NCI-H446 (cell line): ENCODE results near the gene PRDM16.

Experiments used
- DNase-seq, 2 experiments: peaks; one replicate each; lab custom pipeline; 2025; lab: John Stamatoyannopoulos, UW

The PRDM16 gene

DNA sequence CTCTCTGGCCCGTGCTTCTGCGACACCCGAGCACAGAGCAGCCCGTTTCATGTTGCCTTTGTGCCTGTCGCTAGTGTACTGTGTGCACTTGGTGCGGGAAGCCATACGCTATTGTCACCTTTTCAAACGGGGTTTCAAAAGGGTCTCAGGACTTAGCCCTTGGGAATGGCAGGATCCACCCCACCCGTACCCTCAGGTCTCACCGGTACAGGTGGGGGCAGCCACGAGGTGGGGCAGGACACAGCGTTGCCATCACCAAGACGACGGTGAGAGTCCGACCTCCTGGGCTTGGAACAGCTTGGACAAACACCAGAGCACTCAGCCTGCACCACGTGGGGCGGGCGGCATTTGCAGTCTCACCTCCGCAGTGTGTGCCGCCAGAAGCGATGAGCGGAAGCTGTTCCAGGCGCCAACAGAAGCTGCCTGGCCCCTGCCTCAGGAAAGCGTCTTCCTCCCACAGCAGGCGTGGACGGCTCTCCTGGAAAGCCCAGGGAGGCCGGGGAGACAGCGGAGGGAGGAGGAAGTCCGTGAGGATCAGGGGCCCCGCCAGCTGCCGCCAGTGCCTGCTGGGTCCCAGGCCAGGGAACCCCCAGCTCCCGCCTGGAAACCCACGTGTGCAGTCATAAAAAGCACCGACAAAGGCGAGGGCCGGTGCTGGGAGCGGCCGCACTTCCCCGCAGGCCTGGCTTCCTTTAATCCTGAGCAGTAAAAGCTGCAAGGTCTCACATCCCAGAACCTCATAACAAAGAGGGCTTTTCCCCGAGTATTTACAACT, 254.2 kb downstream of the PRDM16 start:
- DNase-seq = no peak

DNA sequence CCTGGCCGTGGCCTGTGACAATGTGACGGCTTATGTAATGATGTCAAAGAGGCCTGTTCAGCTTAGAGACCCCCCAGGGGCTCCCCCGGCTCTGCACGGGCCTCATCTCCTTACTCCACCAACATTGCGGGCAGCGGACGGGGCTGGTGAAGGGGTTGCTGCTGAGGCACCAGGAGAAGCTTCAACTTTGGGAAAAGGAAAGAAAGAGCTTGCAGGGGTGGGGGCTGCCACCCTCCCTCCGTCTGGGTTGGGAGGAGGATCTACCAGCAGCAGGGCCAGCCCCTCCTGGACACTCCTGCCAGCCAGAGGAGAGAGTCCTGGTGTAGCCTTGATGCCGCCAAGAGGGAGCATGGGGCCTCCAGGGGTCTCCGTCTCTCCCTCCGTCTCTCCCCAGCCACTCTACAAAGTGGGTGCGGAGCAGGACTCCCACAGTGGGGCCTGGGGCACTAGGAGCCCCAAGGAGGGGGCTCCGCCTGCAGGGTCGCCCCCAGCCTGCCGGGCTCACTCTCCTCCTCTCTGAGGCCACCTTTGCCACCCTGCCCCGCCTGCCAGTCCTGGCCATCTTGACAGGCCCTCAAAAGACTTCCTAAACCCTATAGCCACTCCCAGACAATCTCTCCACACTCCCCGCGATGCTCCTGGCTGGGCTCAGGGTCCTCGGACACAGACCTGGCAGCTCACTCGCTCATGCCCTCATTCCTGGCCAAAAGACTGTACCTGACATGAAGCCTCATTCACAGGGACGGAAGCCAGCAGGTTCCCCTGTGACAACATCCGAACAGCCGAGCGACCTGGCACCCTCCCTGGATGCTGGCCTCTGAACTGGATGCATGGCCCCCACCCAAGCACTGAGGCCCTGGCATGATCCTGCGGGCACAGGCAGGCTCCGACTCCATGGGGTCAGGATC, 255.0 kb downstream of the PRDM16 start:
- no peak for DNase-seq

GRCh38 chr1:3324704-3325535, 255.9 kb downstream of the PRDM16 start:
- no peak for DNase-seq

DNA sequence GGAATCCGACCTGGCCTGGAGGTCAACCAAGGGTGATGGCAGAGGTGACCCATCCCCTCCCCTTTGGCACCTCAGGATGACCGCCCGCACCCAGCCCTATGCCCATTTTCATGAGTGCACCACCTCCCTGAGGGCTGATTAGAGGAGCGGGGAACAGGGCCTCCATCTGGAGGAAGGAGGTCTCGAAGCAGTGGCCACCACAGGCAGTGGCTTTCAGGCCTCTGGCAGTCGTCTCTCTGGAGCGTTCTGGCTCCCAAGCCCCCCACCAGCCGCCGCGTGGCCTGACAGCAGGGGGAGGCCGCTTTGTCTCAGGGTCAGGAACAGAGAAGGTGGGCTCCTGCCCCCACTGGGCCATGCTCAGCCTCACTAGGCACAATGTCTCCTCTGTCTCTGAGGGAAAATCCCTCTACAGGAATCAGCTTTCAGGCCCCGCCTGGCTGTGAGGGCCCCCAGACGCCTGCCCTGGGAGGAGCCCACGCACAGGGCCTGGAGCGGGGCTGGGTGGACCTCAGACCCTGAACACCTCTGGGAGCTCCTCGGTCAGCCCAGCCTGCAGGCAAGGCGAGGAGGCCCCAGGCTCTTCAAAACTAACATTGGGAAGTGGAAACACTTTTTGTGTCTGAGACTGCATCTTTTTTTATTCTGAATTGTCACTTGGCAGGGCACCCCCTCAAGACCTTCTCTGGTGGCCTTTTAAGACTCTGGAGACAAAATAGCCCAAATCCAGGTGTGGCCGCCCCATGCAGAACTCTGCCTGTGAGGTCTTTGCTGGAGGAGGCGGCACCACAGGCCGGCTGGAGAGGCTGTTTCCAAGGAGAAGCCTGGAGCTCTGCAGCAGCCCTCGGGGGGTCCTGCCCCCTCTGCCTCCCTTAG, 257.7 kb downstream of the PRDM16 start:
- no peak for DNase-seq

- no peak for DNase-seq
These were observed 258.3 kb downstream of the PRDM16 start for GRCh38 chr1:3327389-3327702.

GRCh38 chr1:3327936-3328590, 259.1 kb downstream of the PRDM16 start:
- DNase-seq = no peak

GRCh38 chr1:3329640-3330281, 260.8 kb downstream of the PRDM16 start:
- no peak for DNase-seq

DNA sequence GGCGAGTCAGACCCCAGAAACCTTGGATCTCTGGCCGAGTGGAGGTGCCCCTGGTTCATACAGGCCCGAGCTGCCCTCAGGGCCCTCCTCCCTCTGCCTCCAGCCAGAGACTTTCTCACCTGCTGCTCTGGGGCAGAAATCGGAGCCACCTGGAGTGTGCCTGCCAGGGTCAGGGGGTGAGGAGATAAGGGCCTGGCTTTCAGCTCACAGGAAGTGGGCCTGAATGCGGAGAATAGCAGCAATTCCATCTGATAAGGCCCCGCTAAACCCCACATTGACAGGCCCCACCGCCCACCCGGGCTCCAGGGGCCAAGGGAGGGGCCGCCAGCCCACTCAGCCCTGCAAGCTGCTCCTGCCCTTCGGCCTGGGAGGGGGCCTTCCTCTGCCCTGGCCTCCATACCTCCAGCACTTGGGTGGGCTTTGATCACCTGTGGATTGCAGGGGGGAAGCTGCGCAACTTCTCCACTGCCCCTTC, 261.8 kb downstream of the PRDM16 start:
- DNase-seq = no peak

DNA sequence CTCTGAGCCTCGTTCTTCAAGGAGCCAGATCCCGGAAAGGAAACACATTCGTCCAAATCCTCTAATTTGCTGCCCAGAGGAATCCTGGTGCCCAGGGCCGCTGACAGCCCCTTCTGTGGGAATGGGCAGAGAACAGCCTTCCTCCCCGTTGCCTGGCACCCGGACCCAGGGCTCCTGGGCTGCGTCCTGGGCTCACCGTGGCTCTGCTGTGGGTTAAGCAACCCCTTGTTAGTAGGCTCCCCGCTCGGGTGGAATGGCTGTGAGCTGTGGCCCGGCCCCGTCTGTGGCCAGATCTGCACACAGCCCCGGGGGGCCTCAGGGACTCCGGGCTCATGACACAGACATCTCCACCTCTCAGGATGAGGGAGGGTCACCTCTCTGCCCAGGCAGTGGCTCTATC, 262.6 kb downstream of the PRDM16 start:
- DNase-seq = no peak

- DNase-seq = no peak
These were observed 263.0 kb downstream of the PRDM16 start for GRCh38 chr1:3332043-3332442.

GRCh38 chr1:3332662-3333061, 263.7 kb downstream of the PRDM16 start:
- no peak for DNase-seq

DNA sequence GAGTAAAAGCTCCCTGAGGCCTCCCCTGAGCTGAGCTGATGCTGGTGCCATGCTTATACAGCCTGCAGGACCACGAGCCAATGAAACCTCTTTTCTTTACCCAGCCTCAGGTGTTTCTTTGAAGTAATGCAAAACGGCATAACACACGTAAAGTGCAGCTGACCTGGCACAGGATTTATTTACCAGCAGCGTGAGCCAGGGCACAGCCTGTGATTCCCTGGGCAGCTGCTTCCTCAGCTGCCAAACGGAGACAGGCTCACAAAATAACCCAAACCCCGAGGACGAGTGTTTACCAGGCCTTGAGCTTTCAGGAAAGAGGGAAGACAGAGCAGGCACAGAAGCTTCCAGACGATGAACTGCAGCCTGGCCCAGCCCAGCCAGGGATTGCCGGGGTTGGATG, 264.9 kb downstream of the PRDM16 start:
- no peak for DNase-seq

DNA sequence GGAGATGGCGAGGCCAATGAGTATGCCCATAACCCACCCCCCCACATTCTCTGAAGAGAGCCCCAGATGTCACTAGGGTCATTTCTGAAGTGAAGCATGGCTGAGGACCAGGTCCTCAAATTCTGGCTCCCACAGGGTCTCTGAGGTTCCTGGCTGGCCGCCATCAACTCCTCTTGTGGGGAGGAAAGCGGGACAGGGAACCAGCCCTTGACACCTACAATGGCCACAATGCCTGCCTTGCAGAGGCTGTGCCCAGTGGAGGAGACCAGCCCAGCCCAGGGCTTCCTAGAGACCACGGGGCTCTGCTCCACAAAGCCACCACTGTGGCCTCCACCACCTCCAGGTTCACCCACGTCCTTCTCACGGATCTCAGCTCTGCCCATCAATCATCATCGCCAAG, 265.4 kb downstream of the PRDM16 start:
- no peak for DNase-seq

GRCh38 chr1:3335754-3336640, 267.0 kb downstream of the PRDM16 start:
- no peak for DNase-seq

DNA sequence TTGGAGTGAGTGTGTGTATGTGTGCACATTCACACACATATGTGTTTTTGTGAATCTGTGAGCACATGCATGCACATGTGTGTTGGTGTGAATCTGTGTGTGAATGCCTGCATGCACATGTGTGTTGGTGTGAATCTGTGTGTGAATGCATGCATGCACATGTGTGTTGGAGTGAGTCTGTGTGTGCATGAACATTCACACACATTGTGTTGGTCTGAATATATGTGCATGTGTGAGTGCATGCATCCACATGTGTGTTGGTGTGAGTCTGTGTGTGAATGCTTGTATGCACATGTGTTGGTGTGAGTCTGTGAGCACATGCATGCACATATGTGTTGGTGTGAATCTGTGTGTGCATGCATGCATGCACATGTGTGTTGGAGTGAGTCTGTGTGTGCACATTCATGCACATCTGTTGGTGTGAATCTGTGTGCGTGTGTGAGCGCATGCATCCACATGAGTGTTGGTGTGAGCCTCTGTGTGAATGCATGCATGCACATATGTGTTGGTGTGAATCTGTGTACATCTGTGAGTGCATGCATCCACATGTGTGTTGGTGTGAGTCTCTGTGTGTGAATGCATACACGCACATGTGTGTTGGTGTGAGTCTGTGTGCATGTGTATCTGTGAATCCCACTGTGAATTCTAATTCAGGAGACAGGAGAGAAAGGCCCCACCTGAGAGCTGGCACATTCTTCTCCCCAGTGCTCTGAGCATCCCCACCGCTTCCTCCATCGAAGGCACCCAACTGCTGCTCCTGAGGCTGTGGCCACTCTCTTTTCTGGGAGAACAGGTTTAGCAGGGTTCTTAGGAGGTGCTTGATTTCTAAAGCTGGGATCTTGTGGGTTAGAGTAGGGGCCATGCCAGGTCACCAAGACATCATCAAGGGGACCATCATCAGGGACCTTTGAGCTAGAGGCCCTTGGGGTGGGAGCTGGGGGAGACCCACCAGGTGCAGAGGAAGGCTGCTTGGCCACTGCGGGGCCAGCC, 267.9 kb downstream of the PRDM16 start:
- DNase-seq = no peak

- no peak for DNase-seq
These were observed 269.1 kb downstream of the PRDM16 start for GRCh38 chr1:3337798-3338724.

- no peak for DNase-seq
These were observed 269.7 kb downstream of the PRDM16 start for GRCh38 chr1:3338725-3339070.
